Kidney (tissue), 14 donors: ENCODE results near the gene COL10A1. TPM values are rescaled to one million over a fixed set of nuclear protein-coding genes. Genes with fewer than 3 reads are reported as not detected.

ENCODE experiments used
- DNase-seq, 5 donors: peaks; one replicate each; pipeline ENCODE4 v3.0.0-alpha.2; 2013 to 2020
- FAIRE-seq: peaks from 2 replicates; lab custom pipeline; 2012; peaks lifted over from hg19 to GRCh38; lab: Jason Lieb, UNC
- H3K27ac ChIP-seq, 2 donors: one replicate each; pipeline ENCODE4 v1.7.0; 2013; ENCODE audit warnings: low read depth in 2 of 2, low read length in 2 of 2, inconsistent platforms in 1 of 2
- H3K27me3 ChIP-seq: one replicate; pipeline ENCODE4 v1.7.1; 2013; ENCODE audit warnings: low read length, inconsistent platforms; ENCODE audit not compliant: control insufficient read depth, insufficient read depth
- H3K36me3 ChIP-seq, 3 donors: one replicate each; pipeline versions ENCODE4 v1.7.0 to v1.7.1; 2013; ENCODE audit warnings: low read length in 3 of 3, control low read depth in 1 of 3, inconsistent platforms in 1 of 3; ENCODE audit not compliant: insufficient read depth in 3 of 3, control insufficient read depth in 2 of 3
- H3K4me1 ChIP-seq, 3 donors: one replicate each; pipeline versions ENCODE4 v1.7.0 to v1.7.1; 2013; ENCODE audit warnings: low read length in 3 of 3, inconsistent platforms in 1 of 3, low read depth in 1 of 3; ENCODE audit not compliant: control insufficient read depth in 2 of 3, insufficient read depth in 2 of 3
- H3K4me3 ChIP-seq, 3 donors: one replicate each; pipeline versions ENCODE4 v1.7.0 to v1.8.1; 2013; ENCODE audit warnings: low read length in 3 of 3, control low read depth in 1 of 3, inconsistent platforms in 1 of 3
- H3K9ac ChIP-seq, 3 donors: one replicate each; pipeline versions ENCODE4 v1.7.0 to v1.7.1; 2013; ENCODE audit warnings: low read length in 3 of 3, control low read depth in 1 of 3, inconsistent platforms in 1 of 3
- H3K9me3 ChIP-seq, 3 donors: one replicate each; pipeline versions ENCODE4 v1.7.0 to v1.7.1; 2013; ENCODE audit warnings: low read length in 3 of 3, control low read depth in 1 of 3, inconsistent platforms in 1 of 3; ENCODE audit not compliant: control insufficient read depth in 2 of 3, insufficient read depth in 1 of 3
- intact Hi-C: fragments of 100-400 bp; cut with DNase I; formaldehyde crosslinking; loops from one replicate; pipeline ENCODE4 v1.11.1; 2022
- polyA plus RNA-seq: library from polyadenylated mRNA; stranded (reverse); fragments of 350-450 nt; fragmentation: Illumina TruSeq; extraction: RNeasy Lipid Tissue Mini Kit (QIAGEN cat#74804); gene quantifications from one replicate; pipeline ENCODE4 v1.2.3, GENCODE V29; 2014; ENCODE audit warnings: low read depth, low replicate concordance; ENCODE audit not compliant: insufficient read depth
- total RNA-seq: library from RNA; stranded (reverse); fragmentation: NEBNext Ultra II Directional; extraction: Animal tissue kit (Norgen Biotek cat#: 25700); gene quantifications from one replicate; pipeline ENCODE4 v1.2.1, GENCODE V29; 2021
- TF ChIP-seq, protein P1 (sequence below): IDR thresholded peaks from 3 replicates; pipeline ENCODE4 v1.5.1; 2012; ENCODE audit warnings: mild to moderate bottlenecking, moderate library complexity, borderline replicate concordance; ENCODE audit not compliant: insufficient read depth; ENCODE audit errors: extremely low read depth
- donor health status: control.
- donor health status: control.
- donor health status: control.
- donor health status: control.
- donor health status: control.
- donor health status: DM: yes; HTN: yes; CAD: no.
- donor health status: Normal renal cell carcinoma (clear cell type).

COL10A1 gene
- total and polyA plus RNA-seq, 2 donors from 2014 or later = 0.50 TPM; not detected in 1

DNA sequence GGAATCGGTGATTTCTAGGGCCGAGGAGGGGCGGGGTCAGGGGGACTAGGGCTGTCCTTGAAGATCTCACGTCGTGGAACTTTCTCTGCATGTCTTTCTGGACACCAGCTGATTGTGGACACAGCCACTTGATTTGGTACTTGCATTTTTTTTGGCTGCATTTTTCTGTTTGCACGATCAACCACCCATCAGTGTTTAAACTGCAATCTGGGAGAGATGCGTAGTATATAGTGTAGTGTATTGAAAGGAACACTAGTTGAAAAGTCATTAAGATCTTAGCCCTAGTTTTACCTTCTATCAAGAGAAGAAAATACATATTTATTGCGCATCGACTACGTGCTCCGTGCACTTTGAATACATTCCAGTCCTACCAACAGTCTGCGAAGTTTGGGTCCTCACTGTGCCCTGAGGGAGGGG, 24.6 kb downstream of the COL10A1 start:
- H3K9ac ChIP-seq = peak overlapping the region; percentile 54 to 83 (median 83)
- no peak for FAIRE-seq
- H3K9me3 ChIP-seq = peaks cover 0 to 3% (median 0%) of the 10 kb centered on the region in 3 donors
- H3K27me3 ChIP-seq = no peaks in the 10 kb centered on the region
- DNase-seq = no peak
- H3K4me3 ChIP-seq = peak overlapping the region; percentile 75 to 94 (median 82)
- H3K36me3 ChIP-seq = no peaks in the 10 kb centered on the region
- peaks cover 0 to 35% (median 33%) of the 10 kb centered on the region in 3 donors for H3K4me1 ChIP-seq
- TF ChIP-seq, protein P1, sequence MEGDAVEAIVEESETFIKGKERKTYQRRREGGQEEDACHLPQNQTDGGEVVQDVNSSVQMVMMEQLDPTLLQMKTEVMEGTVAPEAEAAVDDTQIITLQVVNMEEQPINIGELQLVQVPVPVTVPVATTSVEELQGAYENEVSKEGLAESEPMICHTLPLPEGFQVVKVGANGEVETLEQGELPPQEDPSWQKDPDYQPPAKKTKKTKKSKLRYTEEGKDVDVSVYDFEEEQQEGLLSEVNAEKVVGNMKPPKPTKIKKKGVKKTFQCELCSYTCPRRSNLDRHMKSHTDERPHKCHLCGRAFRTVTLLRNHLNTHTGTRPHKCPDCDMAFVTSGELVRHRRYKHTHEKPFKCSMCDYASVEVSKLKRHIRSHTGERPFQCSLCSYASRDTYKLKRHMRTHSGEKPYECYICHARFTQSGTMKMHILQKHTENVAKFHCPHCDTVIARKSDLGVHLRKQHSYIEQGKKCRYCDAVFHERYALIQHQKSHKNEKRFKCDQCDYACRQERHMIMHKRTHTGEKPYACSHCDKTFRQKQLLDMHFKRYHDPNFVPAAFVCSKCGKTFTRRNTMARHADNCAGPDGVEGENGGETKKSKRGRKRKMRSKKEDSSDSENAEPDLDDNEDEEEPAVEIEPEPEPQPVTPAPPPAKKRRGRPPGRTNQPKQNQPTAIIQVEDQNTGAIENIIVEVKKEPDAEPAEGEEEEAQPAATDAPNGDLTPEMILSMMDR = no peak
- peak overlapping the region; percentile 95 to 98 for H3K27ac ChIP-seq
- intact Hi-C loops = no loop called here

DNA sequence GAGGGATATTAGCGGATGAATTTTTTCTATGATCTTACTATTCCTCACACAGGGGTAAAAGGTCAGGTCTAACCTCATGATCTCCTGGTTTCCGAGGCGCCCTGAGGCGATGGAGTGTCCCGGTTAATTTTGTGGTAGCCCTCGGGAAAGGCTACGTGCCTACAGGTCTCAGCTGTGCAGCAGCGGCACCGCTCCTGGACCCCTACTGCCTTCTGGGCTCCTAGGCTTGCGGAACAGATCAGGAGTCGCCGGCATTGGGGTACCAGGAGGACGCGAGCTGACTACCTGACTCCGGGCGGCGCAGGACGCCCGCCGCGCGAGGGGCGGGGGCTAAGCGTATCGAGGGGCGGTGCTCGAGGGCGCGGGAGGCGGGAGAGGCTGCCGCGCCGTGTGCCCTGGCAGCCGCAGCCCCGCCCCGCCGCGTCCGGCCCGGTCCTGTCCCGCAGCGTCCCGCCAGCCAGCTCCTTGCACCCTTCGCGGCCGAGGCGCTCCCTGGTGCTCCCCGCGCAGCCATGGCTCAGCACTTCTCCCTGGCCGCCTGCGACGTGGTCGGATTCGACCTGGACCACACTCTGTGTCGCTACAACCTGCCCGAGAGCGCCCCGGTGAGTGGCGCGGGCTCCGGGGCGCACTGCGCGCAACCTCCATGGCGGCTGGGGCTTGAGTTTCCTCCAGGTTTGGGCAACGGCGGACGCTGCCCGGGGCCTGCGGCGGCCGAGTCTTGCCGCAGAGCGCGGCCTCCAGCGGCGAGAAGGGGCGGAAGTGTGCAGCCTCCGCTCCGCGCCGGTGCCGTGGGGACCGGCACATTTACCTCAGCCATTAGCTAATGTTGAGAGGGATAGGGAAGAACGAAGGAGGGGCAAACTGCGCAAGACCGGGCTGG, 25.3 kb downstream of the COL10A1 start, which contains the start of gene NT5DC1:
Gene NT5DC1, plus strand, starts transcription at position 435 of the 883 bp plus-strand sequence. Its CDS starts 78 bp downstream, at position 513.
- DNase-seq = peak; percentile 87 to 94 (median 93)
- peak within 1 kb of the TSS; percentile 83 to 91 (median 90) for H3K9ac ChIP-seq
- no peak for FAIRE-seq
- intact Hi-C loops = no loop called here
- H3K36me3 ChIP-seq = no peaks in the 10 kb centered on the region
- H3K27me3 ChIP-seq = no peaks in the 10 kb centered on the region
- peak within 1 kb of the TSS; percentile 95 to 98 for H3K27ac ChIP-seq
- H3K4me1 ChIP-seq = peaks cover 0 to 35% (median 32%) of the 10 kb centered on the region in 3 donors
- peak within 1 kb of the TSS; percentile 83 to 95 (median 94) for H3K4me3 ChIP-seq
- H3K9me3 ChIP-seq = peaks cover 0 to 7% (median 0%) of the 10 kb centered on the region in 3 donors
- TF ChIP-seq, protein P1 = peak; percentile 7

GRCh38 chr6:116099036-116099435, 26.9 kb downstream of the COL10A1 start:
- Histone ChIP-seq H3K36me3 (no peaks in the 10 kb centered on the region), H3K4me3 (peak overlapping the region in 2 of 3 donors; percentile 94 to 95), H3K27me3 (no peaks in the 10 kb centered on the region), H3K4me1 (peaks cover 0 to 25% (median 17%) of the 10 kb centered on the region in 3 donors), H3K27ac (peak overlapping the region; percentile 10 to 74), H3K9ac (no peak overlapping the region), H3K9me3 (peaks cover 0 to 7% (median 0%) of the 10 kb centered on the region in 3 donors)
- intact Hi-C loops = loop anchor here (10.0 kb wide), 1 partner anchor 84 kb away; no protein-coding TSS in a partner anchor
- TF ChIP-seq, protein P1 = no peak
- DNase-seq = peak in 2 of 5 donors; percentile 5 to 22
- FAIRE-seq = no peak
